Heart left ventricle (tissue), 16 donors: ENCODE results near the gene XXYLT1. TPM values are rescaled to one million over a fixed set of nuclear protein-coding genes. Genes with fewer than 3 reads are reported as not detected.

Experiments
- ATAC-seq, 4 donors: fragments of 200-7000 bp; cut with Tn5 transposase; one replicate each; pipeline ENCODE4 v1.9.1; 2020 to 2022; ENCODE audit warnings: moderate library complexity in 4 of 4, mild to moderate bottlenecking in 3 of 4, moderate number of reproducible peaks in 1 of 4
- DNase-seq, 5 donors: peaks; one replicate each; pipeline ENCODE4 v3.0.0-alpha.2; 2020
- H3K27ac ChIP-seq, 12 donors: fragments of 200-600 bp; sonication (generic) in 4 of 12; one replicate each; pipeline versions ENCODE4 v1.5.0 to v1.8.0; 2016 to 2022; ENCODE audit warnings: mild to moderate bottlenecking in 2 of 12
- H3K27me3 ChIP-seq, 9 donors: fragments of 200-600 bp; sonication (generic) in 2 of 9; one replicate each; pipeline versions ENCODE4 v1.5.1 to v1.8.0; 2016 to 2022; ENCODE audit warnings: mild to moderate bottlenecking in 3 of 9
- H3K36me3 ChIP-seq, 9 donors: fragments of 200-600 bp; sonication (generic) in 2 of 9; one replicate each; pipeline versions ENCODE4 v1.5.0 to v1.8.0; 2018 to 2022; ENCODE audit warnings: mild to moderate bottlenecking in 2 of 9
- H3K4me1 ChIP-seq, 12 donors: fragments of 200-600 bp; sonication (generic) in 4 of 12; one replicate each; pipeline versions ENCODE4 v1.5.0 to v1.8.0; 2016 to 2022; ENCODE audit warnings: mild to moderate bottlenecking in 3 of 12
- H3K4me3 ChIP-seq, 12 donors: fragments of 200-600 bp; sonication (generic) in 4 of 12; one replicate each; pipeline versions ENCODE4 v1.5.0 to v1.8.0; 2017 to 2022; ENCODE audit warnings: mild to moderate bottlenecking in 9 of 12, moderate library complexity in 4 of 12
- H3K9me3 ChIP-seq, 12 donors: fragments of 200-600 bp; sonication (generic) in 4 of 12; one replicate each; pipeline versions ENCODE4 v1.5.0 to v1.8.0; 2016 to 2022; ENCODE audit warnings: mild to moderate bottlenecking in 1 of 12
- CTCF ChIP-seq, 12 donors: fragments of 200-600 bp; sonication (generic) in 4 of 12; IDR thresholded peaks; one replicate each; pipeline versions ENCODE4 v1.5.0 to v1.8.0; 2018 to 2022; ENCODE audit warnings: antibody characterized with exemption in 12 of 12, mild to moderate bottlenecking in 5 of 12
- POLR2A ChIP-seq, 2 donors: fragments of 450-650 bp; IDR thresholded peaks; one replicate each; pipeline ENCODE4 v1.6.1; 2017; ENCODE audit warnings: antibody characterized with exemption in 2 of 2, mild to moderate bottlenecking in 2 of 2, moderate library complexity in 2 of 2
- WGBS, 4 donors: extraction: QIAGEN DNeasy Blood & Tissue Kit in 2 of 4; methylation state at CpG; one replicate each; pipeline versions ENCODE4 v1.1.5 to v1.1.7; 2013 to 2018; 5-methylcytosine and 5-hydroxymethylcytosine counted together
- intact Hi-C, 10 donors: fragments of 100-400 bp; cut with DNase I; formaldehyde crosslinking; loops; one replicate each; pipeline versions ENCODE4 v1.11.1 to v1.14.2; 2022
- polyA plus RNA-seq, 2 donors: library from polyadenylated mRNA; stranded (reverse); fragments of 200-250 nt; gene quantifications; one replicate each; pipeline ENCODE4 v1.2.3, GENCODE V29; 2013
- total RNA-seq, 9 donors: library from RNA; depleted of rRNA in 2 of 9; stranded (reverse); fragments of >200 nt in 2 of 9; fragmentation: NEBNext Ultra II Directional in 3 of 9; extraction: Animal tissue kit (Norgen Biotek cat#: 25700) in 3 of 9; gene quantifications; one replicate each; pipeline versions ENCODE4 v1.1.0 to v1.2.4, GENCODE V29; 2016 to 2023
- donor health status: ischemic (EF 13 %, LVEDD 7.1; RV severe dilation, severe dysfunction).
- donor health status: healthy with polysubstance abuse.
- donor health status: DM: no; HTN: yes; CAD: no.
- donor health status: DM: no; HTN: no; CAD: no.
- donor health status: ischemic (EF 25% LVEDD 6.9; RV normal size, moderate dysfunction).
- donor health status: ischemic (EF 25% LVEDD 5.7; RV mildly dilated, moderate dysfunction).
- donor health status: healthy.
- donor health status: DM: yes; HTN: yes; CAD: no.
- donor health status: ischemic (EF 35%, LVEDD 5.7; RV mildly dilated, moderate dysfunction).
- donor health status: nonischemic (EF 11% LVEDD 7.7; RV severe dilation, severe dysfunction).
- donor health status: DM: yes; HTN: yes; CAD: no.
- donor health status: PGD.
- donor health status: ischemic (EF 29% LVEDD 5.4; RV normal size, mild dysfunction).
- donor health status: nonischemic (EF 23%, LVEDD 6.1; RV moderate dilation, normal function).

The XXYLT1 gene
- total and polyA plus RNA-seq, 11 donors: 1.9 to 8.6 (median 4.8) TPM

GRCh38 chr3:195128255-195129071, 142.5 kb downstream of the XXYLT1 start:
- H3K36me3 ChIP-seq: no peaks in the 10 kb centered on the region
- H3K27me3 ChIP-seq: no peaks in the 10 kb centered on the region
- intact Hi-C loops: loop anchor here in 1 of 10 donors (10.0 kb wide), 1 partner anchor 126 kb away; no protein-coding TSS in a partner anchor
- TF ChIP-seq POLR2A (IDR thresholded peaks at IDR 0.05) (no peak), CTCF (IDR thresholded peaks at IDR 0.05) (no peak)
- DNase-seq (no peak), ATAC-seq (no peak)
- H3K4me1 ChIP-seq: peaks cover 0 to 26% (median 15%) of the 10 kb centered on the region in 12 donors
- H3K9me3 ChIP-seq: no peaks in the 10 kb centered on the region
- WGBS, 4 donors: 72 to 83% (median 83%) methylated on average over 7 of the region's 7 CpGs
- H3K4me3 ChIP-seq: no peak overlapping the region
- H3K27ac ChIP-seq: peak overlapping the region in 1 of 12 donors; percentile 19

- Histone ChIP-seq H3K27ac (no peak overlapping the region), H3K4me1 (peaks cover 0 to 26% (median 15%) of the 10 kb centered on the region in 12 donors), H3K4me3 (no peak overlapping the region), H3K36me3 (no peaks in the 10 kb centered on the region), H3K9me3 (no peaks in the 10 kb centered on the region), H3K27me3 (no peaks in the 10 kb centered on the region)
- intact Hi-C loops: loop anchor here in 1 of 10 donors (10.0 kb wide), 1 partner anchor 129 kb away; no protein-coding TSS in a partner anchor
- WGBS, 4 donors: 86 to 89% (median 88%) methylated on average over 14 of the region's 14 CpGs
- TF ChIP-seq POLR2A (IDR thresholded peaks at IDR 0.05) (no peak), CTCF (IDR thresholded peaks at IDR 0.05) (no peak)
- ATAC-seq (no peak), DNase-seq (no peak)
Observed at GRCh38 chr3:195126056-195126605, 144.8 kb downstream of the XXYLT1 start.

GRCh38 chr3:195125646-195126045, 145.3 kb downstream of the XXYLT1 start:
- DNase-seq: no peak
- WGBS, 4 donors: 94 to 99% (median 98%) methylated on average over 11 of the region's 11 CpGs
- no peak for ATAC-seq
- Histone ChIP-seq H3K4me1 (peaks cover 0 to 26% (median 15%) of the 10 kb centered on the region in 12 donors), H3K36me3 (no peaks in the 10 kb centered on the region), H3K27ac (no peak overlapping the region), H3K4me3 (no peak overlapping the region), H3K9me3 (no peaks in the 10 kb centered on the region), H3K27me3 (no peaks in the 10 kb centered on the region)
- no peak for TF ChIP-seq CTCF (IDR thresholded peaks at IDR 0.05)
- no peak for TF ChIP-seq POLR2A (IDR thresholded peaks at IDR 0.05)
- intact Hi-C loops: loop anchor here in 1 of 10 donors (10.0 kb wide), 1 partner anchor 129 kb away; no protein-coding TSS in a partner anchor

GRCh38 chr3:195124378-195124992, 146.5 kb downstream of the XXYLT1 start:
- intact Hi-C loops: loop anchor here in 1 of 10 donors (10.0 kb wide), 1 partner anchor 130 kb away; no protein-coding TSS in a partner anchor
- DNase-seq (peak in 3 of 5 donors; percentile 32 to 57 (median 51)), ATAC-seq (peak in 3 of 4 donors; percentile 49 to 66 (median 57))
- TF ChIP-seq CTCF (IDR thresholded peaks at IDR 0.05) (no peak), POLR2A (IDR thresholded peaks at IDR 0.05) (no peak)
- Histone ChIP-seq H3K27me3 (no peaks in the 10 kb centered on the region), H3K27ac (no peak overlapping the region), H3K36me3 (no peaks in the 10 kb centered on the region), H3K4me1 (peaks cover 0 to 35% (median 20%) of the 10 kb centered on the region in 12 donors), H3K9me3 (no peaks in the 10 kb centered on the region), H3K4me3 (peak overlapping the region in 2 of 12 donors; percentile 3 to 5)
- WGBS, 4 donors: 16 to 30% (median 22%) methylated on average over 18 of the region's 18 CpGs
